PC-9 (cell line): Measurements from ENCODE around the gene FBXL17.

ENCODE experiments used
- EZH2 ChIP-seq: fragments of 200-600 bp; sonication (generic); IDR thresholded peaks from 2 replicates; pipeline ENCODE4 v1.8.0; 2017; ENCODE audit warnings: antibody characterized with exemption, low read depth
- TF ChIP-seq, protein P1 (sequence below): fragments of 200-600 bp; sonication (generic); conservative IDR thresholded peaks from 2 replicates; pipeline ENCODE4 v1.6.1; 2017; ENCODE audit warnings: mixed run types, antibody characterized with exemption, mild to moderate bottlenecking, moderate library complexity

- TF ChIP-seq EZH2 = no peak
- TF ChIP-seq, protein P1, sequence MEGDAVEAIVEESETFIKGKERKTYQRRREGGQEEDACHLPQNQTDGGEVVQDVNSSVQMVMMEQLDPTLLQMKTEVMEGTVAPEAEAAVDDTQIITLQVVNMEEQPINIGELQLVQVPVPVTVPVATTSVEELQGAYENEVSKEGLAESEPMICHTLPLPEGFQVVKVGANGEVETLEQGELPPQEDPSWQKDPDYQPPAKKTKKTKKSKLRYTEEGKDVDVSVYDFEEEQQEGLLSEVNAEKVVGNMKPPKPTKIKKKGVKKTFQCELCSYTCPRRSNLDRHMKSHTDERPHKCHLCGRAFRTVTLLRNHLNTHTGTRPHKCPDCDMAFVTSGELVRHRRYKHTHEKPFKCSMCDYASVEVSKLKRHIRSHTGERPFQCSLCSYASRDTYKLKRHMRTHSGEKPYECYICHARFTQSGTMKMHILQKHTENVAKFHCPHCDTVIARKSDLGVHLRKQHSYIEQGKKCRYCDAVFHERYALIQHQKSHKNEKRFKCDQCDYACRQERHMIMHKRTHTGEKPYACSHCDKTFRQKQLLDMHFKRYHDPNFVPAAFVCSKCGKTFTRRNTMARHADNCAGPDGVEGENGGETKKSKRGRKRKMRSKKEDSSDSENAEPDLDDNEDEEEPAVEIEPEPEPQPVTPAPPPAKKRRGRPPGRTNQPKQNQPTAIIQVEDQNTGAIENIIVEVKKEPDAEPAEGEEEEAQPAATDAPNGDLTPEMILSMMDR = no peak
Observed at GRCh38 chr5:107958861-107959260, 423.0 kb downstream of the FBXL17 start.
